Stimulated activated CD8-positive, alpha-beta memory T cell treated with anti-CD3 and anti-CD28 coated beads, Interleukin-15, amount 100 ng/mL, for 4 hours (primary cell): ENCODE data around the gene SEMA7A.
A peak's percentile ranks its signal among the peaks of the same experiment; 100 is the strongest.

Experiments
- DNase-seq, 2 donors: peaks; one replicate each; pipeline ENCODE4 v3.0.0-alpha.2; 2020; ENCODE audit warnings: low read depth in 2 of 2

SEMA7A gene

GRCh38 chr15:74451861-74452835 lies 18.4 kb upstream of the SEMA7A start:
- DNase-seq = no peak

DNA sequence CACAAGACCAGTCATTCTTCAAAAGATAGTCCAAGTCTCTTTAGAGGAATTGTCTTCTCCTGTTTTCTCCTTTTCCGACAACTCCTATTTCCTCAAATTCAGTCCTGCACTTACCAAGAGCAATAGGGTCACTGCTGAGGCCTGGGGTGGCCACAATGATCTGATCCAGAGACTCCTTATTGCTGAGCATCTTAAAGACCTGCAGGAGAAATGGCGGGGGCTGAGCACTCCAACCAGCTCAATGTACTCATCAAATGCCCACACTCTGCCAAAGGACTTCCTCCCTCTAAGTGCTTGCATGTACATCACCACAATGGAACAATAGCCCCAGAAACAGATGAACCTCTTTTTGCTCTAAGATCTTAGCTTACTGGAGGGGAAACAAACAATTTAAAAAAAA lies 17.6 kb upstream of the SEMA7A start:
- DNase-seq = no peak

DNA sequence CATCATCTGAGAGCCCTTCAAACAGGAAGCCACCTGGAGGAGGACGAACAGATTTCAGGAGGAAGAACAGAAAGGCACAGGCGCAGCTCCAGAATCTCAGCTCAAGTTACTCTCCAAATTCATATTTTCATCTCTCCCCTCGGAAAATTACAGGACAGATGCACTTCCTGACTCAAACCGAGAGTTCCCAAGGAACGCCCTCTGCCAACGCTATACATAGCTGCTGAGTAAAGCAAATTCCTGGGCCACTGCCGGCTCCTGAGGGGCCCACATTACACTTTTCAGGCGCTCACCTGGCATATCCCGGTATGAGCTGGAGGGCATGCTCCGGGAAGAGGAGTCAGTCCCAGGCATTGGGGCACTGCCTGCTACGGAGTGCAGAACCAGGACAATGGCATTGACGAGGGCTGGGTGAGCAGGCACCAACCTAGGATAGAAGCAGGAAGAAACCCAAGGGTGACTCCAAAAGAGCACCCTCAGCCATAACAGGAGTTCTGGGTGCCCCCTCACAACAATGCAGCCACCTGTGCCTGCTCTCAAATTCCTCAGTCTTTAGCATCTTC lies 16.0 kb upstream of the SEMA7A start:
- no peak for DNase-seq

DNA sequence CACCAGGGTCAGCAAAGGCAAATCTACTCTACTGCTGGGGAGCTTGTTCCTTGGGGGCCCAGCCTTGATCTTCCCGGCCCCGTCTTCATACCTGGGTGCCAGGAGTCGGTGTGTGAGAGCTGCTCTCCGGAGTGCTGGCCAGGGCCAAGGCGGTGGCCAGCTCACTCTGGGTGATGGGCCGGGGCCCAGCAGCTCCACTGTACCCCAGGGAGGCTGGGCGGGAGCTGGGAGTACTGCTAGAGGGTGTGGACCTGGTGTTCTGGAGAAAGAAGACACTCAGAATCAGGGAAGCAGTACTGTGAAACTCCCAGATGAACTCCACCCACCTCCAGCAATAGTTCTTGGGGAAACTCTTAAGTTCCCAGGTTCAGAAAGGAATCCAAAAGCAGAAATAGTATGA lies 15.3 kb upstream of the SEMA7A start:
- no peak for DNase-seq

DNA sequence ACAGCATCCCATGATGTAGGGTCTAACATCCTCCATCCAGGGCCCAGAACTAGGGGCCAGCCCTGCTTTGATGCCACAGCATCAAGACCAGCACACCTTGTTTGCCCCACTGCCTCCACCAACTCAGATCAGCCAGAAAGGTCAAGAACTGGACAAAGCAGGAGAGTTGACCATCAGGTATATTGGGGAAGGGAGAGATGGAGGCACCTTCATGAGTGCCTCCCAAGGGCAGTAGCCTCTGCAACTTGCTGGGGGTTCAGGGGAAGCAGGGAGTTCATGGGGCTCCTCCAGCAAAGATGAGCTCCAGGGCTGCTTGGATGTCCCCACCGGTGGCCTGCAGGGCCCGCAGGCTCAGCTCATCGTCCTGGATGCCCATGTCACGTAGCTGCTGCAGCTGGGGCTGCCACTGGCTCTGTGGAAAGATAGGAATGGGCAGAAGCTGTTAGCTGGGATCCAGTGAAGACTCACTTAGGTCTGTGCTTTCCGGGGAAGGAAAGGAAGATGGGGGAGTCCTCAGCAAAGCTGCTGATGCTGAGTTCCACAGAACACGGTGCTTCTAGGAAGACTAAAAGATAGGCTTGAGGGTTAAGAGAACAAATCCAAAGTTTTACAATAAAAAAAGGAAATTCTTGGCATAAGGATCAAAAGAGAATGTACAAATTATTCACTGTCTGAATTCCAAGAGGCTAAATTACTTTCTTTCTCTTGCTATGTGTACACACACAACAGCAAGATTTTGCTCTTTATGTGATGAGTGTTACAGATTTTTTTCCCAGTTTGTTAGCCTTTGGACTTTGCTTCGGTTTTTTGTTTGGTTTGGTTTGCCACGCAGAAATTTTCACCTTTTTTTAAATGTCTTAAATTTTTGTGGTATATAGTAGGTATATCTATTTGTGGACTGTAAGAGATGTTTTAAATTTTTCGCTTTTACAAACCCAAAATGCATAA lies 12.3 kb upstream of the SEMA7A start:
- DNase-seq = no peak

DNA sequence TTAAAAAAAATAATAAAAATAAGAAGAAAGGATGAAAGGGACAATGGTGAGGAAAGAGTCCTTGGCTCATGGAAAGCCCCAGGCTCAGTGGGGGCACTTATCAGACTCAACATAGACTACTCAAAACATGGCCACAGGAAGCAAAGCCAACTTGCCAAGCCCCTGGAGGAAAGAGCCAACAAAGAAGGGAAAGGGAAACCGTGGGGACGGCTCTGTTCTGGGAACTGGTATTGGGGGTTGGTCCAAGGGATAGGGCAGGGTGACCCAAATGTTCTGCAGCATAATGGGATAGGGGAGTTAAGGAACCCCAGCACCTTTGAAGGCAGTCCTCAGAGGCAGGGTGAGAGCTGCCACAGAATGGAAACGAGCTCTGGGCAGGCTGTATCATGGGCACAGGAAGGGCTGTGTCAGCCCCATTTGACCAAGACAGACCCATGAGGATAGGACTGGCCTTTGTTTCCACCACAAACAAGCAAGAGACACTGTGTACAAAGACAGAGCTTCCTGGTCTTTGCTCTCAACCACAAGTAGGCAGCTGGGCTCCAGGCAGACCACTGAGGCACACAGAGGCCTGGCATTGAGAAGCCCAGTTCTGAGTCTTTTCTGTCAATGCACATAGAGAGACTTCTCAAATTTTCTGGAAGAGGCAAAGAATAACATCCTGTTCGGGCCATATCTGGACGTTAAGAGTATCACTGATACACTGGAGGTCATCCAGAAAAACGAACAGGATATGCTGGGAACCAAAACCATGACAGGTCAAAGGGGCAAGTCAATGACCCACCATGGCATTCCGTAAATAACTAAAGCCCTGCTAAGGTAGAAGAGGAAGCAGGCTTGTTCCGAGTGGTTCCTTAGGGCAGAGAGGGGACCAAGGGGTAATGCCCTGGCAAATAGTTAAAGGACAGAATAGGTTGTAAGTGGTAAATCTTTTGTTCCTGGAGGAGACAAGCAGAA lies 10.6 kb upstream of the SEMA7A start:
- no peak for DNase-seq

- DNase-seq = no peak
Measured at GRCh38 chr15:74443100-74443909, 9.5 kb upstream of the SEMA7A start.

- no peak for DNase-seq
Measured at GRCh38 chr15:74442604-74443003, 8.8 kb upstream of the SEMA7A start.

DNA sequence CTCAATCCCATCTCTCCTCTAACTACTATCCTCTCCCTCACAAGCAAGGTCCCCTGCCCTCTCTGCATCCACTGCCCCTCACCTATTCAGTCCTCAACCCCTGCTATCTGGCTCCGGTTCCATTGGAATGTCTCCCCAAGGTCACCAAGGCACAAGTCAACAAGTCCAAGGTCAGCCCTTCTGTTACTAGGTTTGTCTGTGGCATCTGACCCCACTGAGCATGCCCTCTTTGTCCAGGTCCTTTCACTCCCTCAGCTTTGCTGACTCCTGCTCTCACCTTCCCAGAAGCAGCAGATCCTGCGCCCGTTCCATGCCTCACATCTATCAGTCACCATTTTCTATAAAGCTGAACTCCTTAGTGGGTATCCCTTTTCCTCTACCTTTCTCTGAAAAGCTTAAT lies 8.3 kb upstream of the SEMA7A start:
- no peak for DNase-seq

- DNase-seq = no peak
Measured at GRCh38 chr15:74441248-74441941, 7.6 kb upstream of the SEMA7A start.

DNA sequence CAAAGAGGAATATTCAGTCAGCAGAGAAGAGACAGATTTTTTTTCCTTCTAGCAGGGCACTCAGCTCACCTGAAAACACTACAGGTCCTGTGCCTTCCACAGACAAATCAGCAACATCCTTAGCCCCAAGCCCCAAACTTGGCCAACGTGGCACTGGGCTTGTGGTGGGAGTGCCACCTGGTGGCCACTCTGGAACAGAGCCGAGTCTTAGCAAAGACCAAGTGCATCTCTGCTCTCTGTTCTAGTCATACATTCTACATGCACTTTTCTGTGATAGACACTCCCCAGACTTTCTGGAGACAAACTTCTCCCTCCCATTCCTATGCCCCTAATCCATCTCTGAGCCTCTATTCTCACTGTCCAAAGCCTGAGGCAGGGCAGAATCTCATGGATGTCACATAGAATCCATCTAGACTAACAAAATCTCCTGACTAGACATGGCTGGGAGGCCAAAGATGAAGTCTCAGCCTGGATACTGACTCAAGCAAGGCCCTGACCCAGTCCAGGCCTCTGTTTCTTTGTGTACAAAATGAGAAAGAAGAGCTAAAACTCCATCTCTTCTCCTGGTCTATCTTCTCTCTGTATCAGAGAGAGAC lies 5.1 kb upstream of the SEMA7A start:
- DNase-seq = peak; percentile 57 to 64

GRCh38 chr15:74438206-74438605 lies 4.4 kb upstream of the SEMA7A start:
- no peak for DNase-seq

- no peak for DNase-seq
Measured at GRCh38 chr15:74434263-74435136, 742 bp upstream of the SEMA7A start.

GRCh38 chr15:74432968-74433591 lies 678 bp downstream of the SEMA7A start:
- DNase-seq = no peak

GRCh38 chr15:74432271-74432967 lies 1.3 kb downstream of the SEMA7A start:
- DNase-seq = no peak

- DNase-seq = no peak
Measured at GRCh38 chr15:74431645-74432044, 2.1 kb downstream of the SEMA7A start.

GRCh38 chr15:74431116-74431515 lies 2.6 kb downstream of the SEMA7A start:
- no peak for DNase-seq
